Measurements from ENCODE around the gene HLA-G.
"Not testable (repeated sequence)": the region's sequence is repeated elsewhere in the genome, so short reads cannot be mapped to it uniquely, and the experiment has no call there.

The HLA-G gene

DNA sequence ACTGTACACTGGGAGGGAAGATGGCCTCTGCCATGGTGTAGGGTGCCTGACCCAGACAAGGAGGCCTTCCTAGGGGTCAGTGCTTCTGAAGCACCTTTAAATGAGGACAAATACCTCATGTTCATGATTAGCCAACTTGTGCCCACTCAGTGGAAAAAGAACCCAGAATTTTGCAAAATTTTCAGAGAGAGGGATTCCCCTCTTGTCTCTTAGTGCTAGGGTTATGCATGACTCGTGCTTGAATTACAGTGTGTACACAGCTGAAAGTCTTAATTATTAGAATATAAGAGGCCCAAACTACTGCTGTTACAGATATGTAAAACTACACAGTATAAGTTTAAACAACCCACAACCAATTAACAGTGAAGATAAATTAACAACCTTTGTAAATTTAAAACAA, 38.0 kb downstream of the HLA-G start:
- TF ChIP-seq GATA1 (IDR thresholded peaks at IDR 0.05; ENCODE audit: low read depth, low read length) (no peak), POLR2A (IDR thresholded peaks at IDR 0.05; ENCODE audit: low read length) (no peak)
- DNase-seq = no peak

DNA sequence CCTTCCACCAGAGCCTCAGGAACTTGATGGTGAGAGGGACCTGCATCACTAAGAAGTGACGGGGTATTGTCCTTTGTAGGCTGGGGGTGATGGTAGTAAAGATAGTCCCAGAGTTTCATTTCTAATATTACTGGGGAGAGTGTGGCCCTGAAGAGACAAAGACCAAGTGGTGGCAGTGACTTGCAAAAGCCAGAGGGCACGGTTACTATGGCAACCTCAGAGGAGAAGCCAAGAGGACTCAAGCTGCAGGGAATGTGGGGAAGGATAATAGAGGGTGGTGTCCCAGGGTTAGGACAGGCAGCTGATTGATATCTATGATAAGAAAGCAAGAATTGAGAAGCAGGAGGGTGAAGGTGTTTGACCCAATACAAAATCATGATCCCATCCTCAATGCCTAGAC, 42.5 kb downstream of the HLA-G start:
- no peak for DNase-seq
- TF ChIP-seq POLR2A (IDR thresholded peaks at IDR 0.05; ENCODE audit: low read length) (no peak), GATA1 (IDR thresholded peaks at IDR 0.05; ENCODE audit: low read depth, low read length) (no peak)

DNA sequence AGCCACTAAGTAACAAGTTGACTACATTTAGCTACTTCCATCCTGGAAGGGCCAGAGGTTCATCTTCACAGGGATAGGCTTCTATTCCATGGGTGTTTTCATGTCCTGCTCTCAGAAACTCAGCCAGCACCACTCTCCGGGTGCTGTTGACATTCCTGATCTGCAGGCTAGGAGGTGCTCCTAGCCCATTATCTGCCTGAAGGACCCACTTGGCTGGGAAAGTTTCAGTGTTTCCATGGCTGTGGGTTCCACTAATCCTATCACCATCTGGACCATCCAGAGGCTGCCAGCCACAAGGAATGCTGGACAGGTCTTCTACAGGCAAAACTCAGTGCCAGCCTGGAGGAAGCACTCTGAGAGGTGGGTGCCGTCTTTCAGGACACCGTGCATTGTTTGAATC, 45.2 kb downstream of the HLA-G start:
- no peak for TF ChIP-seq GATA1 (IDR thresholded peaks at IDR 0.05; ENCODE audit: low read depth, low read length)
- TF ChIP-seq POLR2A (IDR thresholded peaks at IDR 0.05; ENCODE audit: low read length) = no peak
- DNase-seq = no peak

DNA sequence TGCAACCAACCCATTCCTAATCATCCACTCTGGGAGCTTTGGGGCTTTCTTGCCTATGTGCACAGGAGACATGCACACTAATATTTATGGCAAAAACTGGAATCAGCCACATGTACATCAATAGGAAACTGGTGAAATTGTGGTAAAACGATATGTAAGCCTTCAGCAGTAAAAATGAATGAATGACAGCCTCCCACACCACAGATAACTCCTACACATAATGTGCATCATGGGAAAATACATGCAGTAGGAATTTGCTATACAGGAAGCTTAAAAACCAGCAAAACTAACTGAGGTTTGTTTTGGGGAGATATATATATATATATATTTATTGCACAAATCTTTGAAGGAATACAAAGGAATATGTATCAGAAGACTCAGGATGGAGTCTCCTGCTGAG, 47.6 kb downstream of the HLA-G start:
- TF ChIP-seq POLR2A (IDR thresholded peaks at IDR 0.05; ENCODE audit: low read length) = no peak
- no peak for TF ChIP-seq GATA1 (IDR thresholded peaks at IDR 0.05; ENCODE audit: low read depth, low read length)
- DNase-seq = no peak

DNA sequence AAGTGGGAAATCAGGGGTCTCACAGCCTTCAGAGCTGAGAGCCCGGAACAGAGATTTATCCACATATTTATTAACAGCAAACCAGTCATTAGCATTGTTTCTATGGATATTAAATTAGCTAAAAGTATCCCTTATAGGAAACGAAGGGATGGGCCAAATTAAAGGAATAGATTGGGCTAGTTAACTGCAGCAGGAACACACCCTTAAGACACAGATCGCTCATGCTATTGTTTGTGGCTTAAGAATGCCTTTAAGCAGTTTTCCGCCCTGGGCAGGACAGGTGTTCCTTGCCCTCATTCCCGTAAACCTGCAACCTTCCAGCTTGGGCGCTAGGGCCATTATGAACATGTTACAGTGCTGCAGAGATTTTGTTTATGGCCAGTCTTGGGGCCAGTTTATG, 48.1 kb downstream of the HLA-G start:
- DNase-seq = not testable (repeated sequence)
